PC-9 (cell line): ENCODE measurements around the gene IST1. TPM values are rescaled to one million over a fixed set of nuclear protein-coding genes. Genes with fewer than 3 reads are reported as not detected.

Experiments
- BruUV-seq: library from RNA; stranded (reverse); fragments of 400-500 nt; replicated peaks from 2 replicates; lab custom pipeline; 2021; lab: Mats Ljungman, UMichigan
- CTCF ChIA-PET: fragments of 300-600 bp; sonication (Branson Sonifier 250); formaldehyde crosslinking; loops from one replicate; lab custom pipeline; 2022; ENCODE audit warnings: antibody characterized with exemption; lab: Charles Lee
- POLR2A ChIA-PET: fragments of 300-600 bp; sonication (Branson Sonifier 250); formaldehyde crosslinking; loops from one replicate; lab custom pipeline; 2022; ENCODE audit warnings: antibody characterized with exemption; ENCODE audit not compliant: unreplicated experiment; lab: Charles Lee
- DNase-seq, 2 experiments: peaks; one replicate each; pipeline versions ENCODE4 v3.0.0 to v3.0.0-alpha.2; 2015 to 2022; ENCODE audit warnings: mixed read lengths in 1 of 2
- H2AFZ ChIP-seq: fragments of 200-600 bp; sonication (generic); 2 replicates; pipeline ENCODE4 v1.8.1; 2017; ENCODE audit warnings: antibody characterized with exemption
- H3F3A ChIP-seq: fragments of 200-600 bp; sonication (generic); 2 replicates; pipeline ENCODE4 v1.8.1; 2017; ENCODE audit warnings: antibody characterized with exemption, mild to moderate bottlenecking, low read depth; ENCODE audit not compliant: insufficient read depth
- H3K27ac ChIP-seq: fragments of 200-600 bp; sonication (generic); 2 replicates; pipeline ENCODE4 v1.6.1; 2016; ENCODE audit warnings: mixed run types
- H3K27me3 ChIP-seq: fragments of 200-600 bp; sonication (generic); 2 replicates; pipeline ENCODE4 v1.6.1; 2016; ENCODE audit warnings: low read depth, mixed run types; ENCODE audit not compliant: insufficient read depth
- H3K36me3 ChIP-seq: fragments of 200-600 bp; sonication (generic); 2 replicates; pipeline ENCODE4 v1.6.1; 2016; ENCODE audit warnings: low read depth, mixed run types
- H3K4me1 ChIP-seq: fragments of 200-600 bp; sonication (generic); replicated peaks from 2 replicates; pipeline ENCODE4 v1.6.1; 2016; ENCODE audit warnings: mixed run types; ENCODE audit not compliant: insufficient read depth
- H3K4me2 ChIP-seq: fragments of 200-600 bp; sonication (generic); 2 replicates; pipeline ENCODE4 v1.6.1; 2017; ENCODE audit warnings: mixed run types
- H3K4me3 ChIP-seq: fragments of 200-600 bp; sonication (generic); 2 replicates; pipeline ENCODE4 v1.6.1; 2016; ENCODE audit warnings: mixed run types
- H3K79me2 ChIP-seq: fragments of 200-600 bp; sonication (generic); 2 replicates; pipeline ENCODE4 v1.6.1; 2017; ENCODE audit warnings: low read depth, mixed run types
- H3K9me2 ChIP-seq: fragments of 200-600 bp; sonication (generic); 2 replicates; pipeline ENCODE4 v1.8.1; 2017; ENCODE audit warnings: mild to moderate bottlenecking; ENCODE audit not compliant: insufficient read depth
- H3K9me3 ChIP-seq: fragments of 200-600 bp; sonication (generic); 2 replicates; pipeline ENCODE4 v1.8.1; 2016; ENCODE audit warnings: low read depth; ENCODE audit not compliant: insufficient read depth
- H4K20me1 ChIP-seq: fragments of 200-600 bp; sonication (generic); 2 replicates; pipeline ENCODE4 v1.8.1; 2017; ENCODE audit not compliant: insufficient read depth
- EZH2 ChIP-seq: fragments of 200-600 bp; sonication (generic); IDR thresholded peaks from 2 replicates; pipeline ENCODE4 v1.8.0; 2017; ENCODE audit warnings: antibody characterized with exemption, low read depth
- intact Hi-C: fragments of 100-400 bp; cut with micrococcal nuclease; formaldehyde crosslinking; loops from one replicate; pipeline ENCODE4 v1.10.0; 2022; ENCODE audit not compliant: unreplicated experiment
- total RNA-seq: library from RNA; stranded (reverse); gene quantifications from 2 replicates; pipeline ENCODE4 v1.2.3, GENCODE V29; 2021
- TF ChIP-seq, protein P1 (sequence below): fragments of 200-600 bp; sonication (generic); conservative IDR thresholded peaks from 2 replicates; pipeline ENCODE4 v1.6.1; 2017; ENCODE audit warnings: mixed run types, antibody characterized with exemption, mild to moderate bottlenecking, moderate library complexity

The IST1 gene
- total RNA-seq, 1 experiment from 2014 or later, result 177 TPM

- Histone ChIP-seq H3K9me2 (no peaks in the 10 kb centered on the region), H3K36me3 (peaks cover 65% of the 10 kb centered on the region), H2AFZ (no peak overlapping the region), H3K4me1 (no peaks in the 10 kb centered on the region), H3F3A (peaks cover 14% of the 10 kb centered on the region; the same call in 1 of the 2 replicates), H3K4me3 (no peak overlapping the region), H3K79me2 (peaks cover 48% of the 10 kb centered on the region), H4K20me1 (peaks cover 33% of the 10 kb centered on the region), H3K9me3 (peaks cover 7% of the 10 kb centered on the region; the same call in 1 of the 2 replicates), H3K27me3 (no peaks in the 10 kb centered on the region), H3K27ac (no peak overlapping the region), H3K4me2 (no peak overlapping the region)
- TF ChIP-seq, protein P1, sequence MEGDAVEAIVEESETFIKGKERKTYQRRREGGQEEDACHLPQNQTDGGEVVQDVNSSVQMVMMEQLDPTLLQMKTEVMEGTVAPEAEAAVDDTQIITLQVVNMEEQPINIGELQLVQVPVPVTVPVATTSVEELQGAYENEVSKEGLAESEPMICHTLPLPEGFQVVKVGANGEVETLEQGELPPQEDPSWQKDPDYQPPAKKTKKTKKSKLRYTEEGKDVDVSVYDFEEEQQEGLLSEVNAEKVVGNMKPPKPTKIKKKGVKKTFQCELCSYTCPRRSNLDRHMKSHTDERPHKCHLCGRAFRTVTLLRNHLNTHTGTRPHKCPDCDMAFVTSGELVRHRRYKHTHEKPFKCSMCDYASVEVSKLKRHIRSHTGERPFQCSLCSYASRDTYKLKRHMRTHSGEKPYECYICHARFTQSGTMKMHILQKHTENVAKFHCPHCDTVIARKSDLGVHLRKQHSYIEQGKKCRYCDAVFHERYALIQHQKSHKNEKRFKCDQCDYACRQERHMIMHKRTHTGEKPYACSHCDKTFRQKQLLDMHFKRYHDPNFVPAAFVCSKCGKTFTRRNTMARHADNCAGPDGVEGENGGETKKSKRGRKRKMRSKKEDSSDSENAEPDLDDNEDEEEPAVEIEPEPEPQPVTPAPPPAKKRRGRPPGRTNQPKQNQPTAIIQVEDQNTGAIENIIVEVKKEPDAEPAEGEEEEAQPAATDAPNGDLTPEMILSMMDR, result no peak
- TF ChIP-seq EZH2, result no peak
- ChIA-PET CTCF (no interaction called here), POLR2A (no interaction called here)
- intact Hi-C loops, result no loop called here
- no TSS peak for BruUV-seq
- no peak for DNase-seq
Measured at GRCh38 chr16:71920658-71921057, 25.3 kb downstream of the IST1 start.

GRCh38 chr16:71923941-71924690 lies 28.8 kb downstream of the IST1 start:
- CTCF ChIA-PET, result no interaction called here

DNA sequence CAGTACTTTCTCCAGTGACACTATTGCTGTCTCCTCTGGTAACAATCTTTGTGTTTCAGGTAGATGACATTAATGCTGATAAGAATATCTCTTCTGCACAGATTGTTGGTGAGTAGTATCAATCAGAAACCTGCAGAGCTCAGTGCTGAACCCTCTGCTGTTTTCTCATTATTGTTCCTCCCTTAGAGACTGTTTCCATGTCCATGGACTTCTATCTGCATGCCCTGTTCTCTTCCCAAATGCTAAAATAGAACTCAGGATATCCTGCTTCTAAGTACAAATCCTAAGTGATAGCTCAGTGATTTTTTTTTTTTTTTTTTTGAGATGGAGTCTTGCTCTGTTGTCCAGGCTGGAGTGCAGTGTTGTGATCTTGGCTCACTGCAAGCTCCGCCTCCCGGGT lies 29.4 kb downstream of the IST1 start:
- no peak overlapping the region for H2AFZ ChIP-seq
- POLR2A ChIA-PET, result no interaction called here
- no peaks in the 10 kb centered on the region for H3K27me3 ChIP-seq
- TF ChIP-seq, protein P1, result no peak
- TF ChIP-seq EZH2, result no peak
- no peak overlapping the region for H3K27ac ChIP-seq
- H3K4me1 ChIP-seq, result peaks cover 22% of the 10 kb centered on the region
- peaks cover 30% of the 10 kb centered on the region for H3K79me2 ChIP-seq
- H3K36me3 ChIP-seq, result peaks cover 56% of the 10 kb centered on the region
- no peaks in the 10 kb centered on the region for H3K9me3 ChIP-seq
- H3F3A ChIP-seq, result peaks cover 25% of the 10 kb centered on the region
- CTCF ChIA-PET, result no interaction called here
- no peaks in the 10 kb centered on the region for H3K9me2 ChIP-seq
- H3K4me3 ChIP-seq, result no peak overlapping the region
- intact Hi-C loops, result no loop called here
- H3K4me2 ChIP-seq, result no peak overlapping the region
- peaks cover 38% of the 10 kb centered on the region for H4K20me1 ChIP-seq
- no TSS peak for BruUV-seq
- DNase-seq, result no peak

More at GRCh38 chr16:71923941-71924690, 28.8 kb downstream of the IST1 start:
- TF ChIP-seq EZH2, result no peak
- TF ChIP-seq, protein P1, result no peak
- TSS peak; percentile 15 for BruUV-seq
- H3K9me2 ChIP-seq, result no peaks in the 10 kb centered on the region
- intact Hi-C loops, result no loop called here
- H3K4me3 ChIP-seq, result no peak overlapping the region
- peaks cover 62% of the 10 kb centered on the region for H3K36me3 ChIP-seq
- peaks cover 22% of the 10 kb centered on the region for H3K4me1 ChIP-seq
- peak in 1 of 2 experiments; percentile 18 for DNase-seq
- H3K27ac ChIP-seq, result no peak overlapping the region
- no peak overlapping the region for H2AFZ ChIP-seq
- peaks cover 19% of the 10 kb centered on the region for H3F3A ChIP-seq
- H4K20me1 ChIP-seq, result peaks cover 32% of the 10 kb centered on the region
- H3K79me2 ChIP-seq, result peaks cover 35% of the 10 kb centered on the region
- POLR2A ChIA-PET, result no interaction called here
- H3K4me2 ChIP-seq, result no peak overlapping the region
- H3K9me3 ChIP-seq, result peaks cover 6% of the 10 kb centered on the region; the same call in 1 of the 2 replicates
- no peaks in the 10 kb centered on the region for H3K27me3 ChIP-seq
